ENCODE measurements around the gene DBN1.

GRCh38 chr5:177515580-177515979 lies 42.1 kb upstream of the DBN1 start:
- no peak for TF ChIP-seq CTCF (IDR thresholded peaks at IDR 0.05)
- TF ChIP-seq EZH2 (IDR thresholded peaks at IDR 0.05; ENCODE audit: borderline replicate concordance, insufficient read depth, low read depth, low read length, poor library complexity, severe bottlenecking) = no peak

Measured in B cell (primary cell).